HG02759 (cell line): ENCODE data around the gene UTY.
"Not testable (repeated sequence)": the region's sequence is repeated elsewhere in the genome, so short reads cannot be mapped to it uniquely, and the experiment has no call there.

ENCODE experiments used
- ATAC-seq: cut with Tn5 transposase; IDR thresholded peaks from one replicate; pipeline ENCODE4 v1.9.1; 2021; ENCODE audit warnings: mild to moderate bottlenecking, moderate library complexity; ENCODE audit not compliant: unreplicated experiment

The UTY gene

DNA sequence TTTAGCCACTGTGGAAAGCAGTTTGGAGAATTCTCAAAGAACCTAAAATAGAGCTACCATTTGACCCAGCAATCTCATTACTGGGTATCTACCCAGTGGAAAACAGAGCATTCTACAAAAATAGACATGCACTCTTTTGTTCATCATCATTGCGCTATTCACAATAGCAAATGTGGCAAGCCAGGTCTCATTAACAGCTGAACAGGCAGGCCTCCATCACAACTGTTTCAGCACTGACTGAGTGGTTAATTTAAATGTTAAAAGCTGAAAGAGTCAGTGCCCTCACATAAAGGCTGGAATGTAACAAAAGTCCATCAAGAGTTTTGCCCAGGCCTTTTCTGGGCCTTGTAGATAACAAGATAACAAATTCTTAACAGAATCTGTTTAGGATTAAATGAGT is 166.9 kb downstream of the UTY start:
- ATAC-seq = no peak

GRCh38 chrY:13307959-13308358 is 171.9 kb downstream of the UTY start:
- ATAC-seq = no peak

GRCh38 chrY:13300795-13301194 is 179.0 kb downstream of the UTY start:
- no peak for ATAC-seq

- no peak for ATAC-seq
Observed at GRCh38 chrY:13299411-13299810, 180.4 kb downstream of the UTY start.

- ATAC-seq = no peak
Observed at GRCh38 chrY:13296176-13296890, 183.5 kb downstream of the UTY start.

GRCh38 chrY:13295026-13295425 is 184.8 kb downstream of the UTY start:
- no peak for ATAC-seq

- ATAC-seq = no peak
Observed at GRCh38 chrY:13291199-13291598, 188.6 kb downstream of the UTY start.

GRCh38 chrY:13282151-13283054 is 197.4 kb downstream of the UTY start:
- ATAC-seq = not testable (repeated sequence)

- ATAC-seq = no peak
Observed at GRCh38 chrY:13279561-13279960, 200.3 kb downstream of the UTY start.

- ATAC-seq = no peak
Observed at GRCh38 chrY:13271706-13272105, 208.1 kb downstream of the UTY start.

DNA sequence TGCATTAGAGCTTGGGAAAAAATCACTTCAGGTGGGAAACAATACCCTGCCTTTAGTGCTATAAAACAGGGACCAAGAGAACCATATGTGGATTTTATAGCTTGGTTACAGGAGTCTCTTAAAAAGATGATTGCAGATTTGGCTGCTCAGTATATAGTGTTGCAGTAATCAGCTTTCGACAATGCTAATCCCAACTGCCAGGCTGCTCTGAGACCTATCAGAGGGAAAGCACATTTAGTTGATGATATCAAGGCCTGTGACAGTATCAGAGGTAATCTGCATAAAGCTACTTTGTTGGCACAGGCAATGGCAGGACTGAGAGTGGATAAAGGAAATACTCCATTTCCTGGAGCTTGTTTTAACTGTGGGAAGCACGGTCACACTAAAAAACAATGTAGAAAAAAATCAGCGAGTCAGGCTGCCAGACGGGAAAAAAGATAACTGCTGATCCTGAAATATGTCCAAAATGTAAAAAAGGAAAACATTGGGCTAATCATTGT is 225.8 kb downstream of the UTY start:
- not testable (repeated sequence) for ATAC-seq

DNA sequence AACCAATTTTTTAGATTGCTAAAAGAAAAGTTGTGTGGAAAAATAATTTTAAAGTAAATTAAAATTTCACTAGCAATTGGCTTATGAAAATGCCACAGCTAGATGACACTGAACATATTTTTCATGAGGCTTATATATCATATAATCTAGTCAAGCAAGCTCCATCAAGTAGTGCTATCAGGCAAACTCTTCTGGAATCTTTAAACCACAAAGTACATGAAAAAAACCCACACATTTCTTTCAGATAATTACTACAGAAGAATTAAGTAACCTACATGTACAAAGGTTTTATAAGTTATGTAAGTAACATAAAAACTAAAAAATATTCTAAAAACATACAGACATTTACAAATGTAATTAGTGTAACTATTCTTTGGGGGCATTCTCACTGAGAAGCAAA is 229.4 kb downstream of the UTY start:
- ATAC-seq = no peak

GRCh38 chrY:13243716-13244115 is 236.1 kb downstream of the UTY start:
- ATAC-seq = no peak

DNA sequence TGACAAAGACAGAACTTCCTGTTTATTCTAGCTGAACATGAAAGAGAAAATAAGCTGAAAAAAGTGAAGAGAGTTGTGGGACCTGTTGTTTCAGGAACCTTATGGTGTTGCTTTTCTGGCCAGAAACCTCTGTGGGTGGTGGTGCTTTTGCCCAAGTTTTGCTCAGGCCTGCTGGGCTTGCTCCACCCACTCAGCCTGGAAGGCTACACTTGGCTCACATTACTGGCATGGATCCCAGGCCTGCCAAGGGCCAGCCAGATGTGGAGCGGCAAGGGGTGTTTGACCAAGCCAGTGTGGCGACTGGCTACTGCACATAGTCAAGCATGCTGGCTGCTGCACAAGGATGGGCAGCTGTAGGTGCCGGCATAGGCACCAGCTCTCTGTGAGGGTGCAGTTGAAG is 245.9 kb downstream of the UTY start:
- no peak for ATAC-seq

DNA sequence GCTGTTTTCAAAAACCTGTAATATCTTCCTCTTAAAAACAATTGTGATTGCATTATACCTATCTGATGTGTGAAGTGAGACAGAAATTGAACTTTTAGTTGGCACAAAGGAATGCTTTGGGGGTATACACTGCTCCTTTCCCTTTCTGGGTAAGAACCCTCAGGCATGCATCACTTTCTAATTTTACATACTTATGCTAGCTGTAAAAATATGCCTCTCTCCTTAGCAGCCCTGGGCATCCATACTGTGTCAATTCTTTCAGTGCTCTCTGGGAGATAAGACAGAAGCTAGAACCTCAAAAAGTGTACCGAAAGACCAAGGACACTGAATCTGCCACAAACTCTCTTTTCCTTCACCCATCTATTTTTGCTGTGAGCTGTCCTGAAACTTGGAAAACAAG is 246.7 kb downstream of the UTY start:
- no peak for ATAC-seq

DNA sequence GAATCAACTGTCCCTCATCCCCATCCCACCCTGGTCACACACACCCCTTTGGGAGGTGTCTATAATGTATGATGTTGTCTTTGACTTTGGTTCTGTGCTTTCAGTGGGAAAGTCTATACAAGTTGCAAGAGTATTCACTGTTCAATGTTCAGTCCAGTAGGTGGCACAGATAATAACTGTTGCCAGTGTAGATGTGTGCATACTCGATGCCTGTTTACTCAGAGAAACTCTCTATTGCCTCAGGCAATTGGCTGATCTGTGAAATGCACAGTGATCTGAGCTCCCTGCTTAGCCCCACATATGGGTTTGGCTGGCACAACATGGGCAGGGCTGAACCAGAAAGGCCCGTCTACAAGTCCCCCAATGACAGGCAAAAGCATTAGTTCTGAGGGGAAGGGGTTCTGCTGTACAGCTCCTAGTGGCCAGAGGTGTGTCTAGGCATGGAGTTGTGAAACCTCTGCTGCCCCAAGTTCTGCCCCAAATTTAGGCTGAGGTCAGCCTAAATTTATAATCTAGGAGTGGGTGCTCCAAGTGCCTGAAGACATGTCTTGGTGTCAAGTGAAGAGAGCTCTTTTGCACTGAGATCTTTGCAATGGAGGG is 252.4 kb downstream of the UTY start:
- no peak for ATAC-seq

GRCh38 chrY:13210961-13211646 is 268.7 kb downstream of the UTY start:
- ATAC-seq = no peak

GRCh38 chrY:13205214-13205613 is 274.6 kb downstream of the UTY start:
- no peak for ATAC-seq
